Neutrophil (primary cell): ENCODE results near the gene MYL12A.
A peak's percentile ranks its signal among the peaks of the same experiment; 100 is the strongest.

Source experiments
- H3K27ac ChIP-seq: fragments of 200-600 bp; sonication (generic); 2 replicates; pipeline ENCODE4 v1.5.1; 2016; ENCODE audit warnings: mild to moderate bottlenecking, moderate library complexity
- H3K27me3 ChIP-seq: fragments of 200-600 bp; sonication (generic); 2 replicates; pipeline ENCODE4 v1.6.0; 2016; ENCODE audit warnings: mild to moderate bottlenecking
- H3K36me3 ChIP-seq: fragments of 200-600 bp; sonication (generic); 2 replicates; pipeline ENCODE4 v1.5.1; 2017
- H3K4me1 ChIP-seq, 2 experiments: fragments of 200-600 bp in 1 of 2; sonication (generic) in 1 of 2; 1 replicate in 1 of 2; 2 replicates in 1 of 2; pipeline versions ENCODE4 v1.5.1 to v1.6.1; 2013 to 2016; ENCODE audit warnings: low read depth in 1 of 2, low read length in 1 of 2, mild to moderate bottlenecking in 1 of 2, moderate library complexity in 1 of 2; ENCODE audit not compliant: control insufficient read depth in 1 of 2, insufficient read depth in 1 of 2
- H3K4me3 ChIP-seq, 2 experiments: fragments of 200-600 bp in 1 of 2; sonication (generic) in 1 of 2; 1 replicate in 1 of 2; 2 replicates in 1 of 2; pipeline ENCODE4 v1.5.1; 2013 to 2016; ENCODE audit warnings: low read depth in 1 of 2, low read length in 1 of 2, mild to moderate bottlenecking in 1 of 2, moderate library complexity in 1 of 2
- H3K9me3 ChIP-seq: fragments of 200-600 bp; sonication (generic); 2 replicates; pipeline ENCODE4 v1.5.1; 2016
- TF ChIP-seq, protein P1 (sequence below): fragments of 200-600 bp; sonication (generic); IDR thresholded peaks from 2 replicates; pipeline ENCODE4 v1.5.1; 2016; ENCODE audit warnings: antibody characterized with exemption

The MYL12A gene

DNA sequence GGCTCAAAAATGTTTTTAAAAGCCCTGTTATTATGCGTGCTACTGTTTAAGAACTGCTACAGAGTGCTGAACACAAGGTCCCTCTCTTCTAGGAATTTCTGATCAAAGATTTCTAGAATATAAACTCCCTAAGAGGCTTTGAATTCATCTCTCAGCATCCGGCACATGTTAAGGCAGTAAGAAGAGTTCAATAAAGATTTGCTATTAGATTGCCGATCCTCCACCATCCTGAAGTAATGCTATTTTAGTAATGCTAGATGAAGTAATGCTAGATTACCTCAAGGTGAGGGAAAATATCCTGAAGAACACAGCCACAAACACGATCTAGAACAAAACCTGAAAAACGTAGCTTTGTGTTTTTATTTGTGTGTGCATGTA lies 13.4 kb downstream of the MYL12A start:
- Histone ChIP-seq H3K27me3 (no peaks in the 10 kb centered on the region), H3K27ac (peak overlapping the region; percentile 98), H3K4me1 (peaks cover 47 to 48% of the 10 kb centered on the region in 2 experiments), H3K4me3 (peak overlapping the region; percentile 90 to 97), H3K9me3 (no peaks in the 10 kb centered on the region), H3K36me3 (peaks cover 31% of the 10 kb centered on the region)
- TF ChIP-seq, protein P1, sequence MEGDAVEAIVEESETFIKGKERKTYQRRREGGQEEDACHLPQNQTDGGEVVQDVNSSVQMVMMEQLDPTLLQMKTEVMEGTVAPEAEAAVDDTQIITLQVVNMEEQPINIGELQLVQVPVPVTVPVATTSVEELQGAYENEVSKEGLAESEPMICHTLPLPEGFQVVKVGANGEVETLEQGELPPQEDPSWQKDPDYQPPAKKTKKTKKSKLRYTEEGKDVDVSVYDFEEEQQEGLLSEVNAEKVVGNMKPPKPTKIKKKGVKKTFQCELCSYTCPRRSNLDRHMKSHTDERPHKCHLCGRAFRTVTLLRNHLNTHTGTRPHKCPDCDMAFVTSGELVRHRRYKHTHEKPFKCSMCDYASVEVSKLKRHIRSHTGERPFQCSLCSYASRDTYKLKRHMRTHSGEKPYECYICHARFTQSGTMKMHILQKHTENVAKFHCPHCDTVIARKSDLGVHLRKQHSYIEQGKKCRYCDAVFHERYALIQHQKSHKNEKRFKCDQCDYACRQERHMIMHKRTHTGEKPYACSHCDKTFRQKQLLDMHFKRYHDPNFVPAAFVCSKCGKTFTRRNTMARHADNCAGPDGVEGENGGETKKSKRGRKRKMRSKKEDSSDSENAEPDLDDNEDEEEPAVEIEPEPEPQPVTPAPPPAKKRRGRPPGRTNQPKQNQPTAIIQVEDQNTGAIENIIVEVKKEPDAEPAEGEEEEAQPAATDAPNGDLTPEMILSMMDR, result no peak

DNA sequence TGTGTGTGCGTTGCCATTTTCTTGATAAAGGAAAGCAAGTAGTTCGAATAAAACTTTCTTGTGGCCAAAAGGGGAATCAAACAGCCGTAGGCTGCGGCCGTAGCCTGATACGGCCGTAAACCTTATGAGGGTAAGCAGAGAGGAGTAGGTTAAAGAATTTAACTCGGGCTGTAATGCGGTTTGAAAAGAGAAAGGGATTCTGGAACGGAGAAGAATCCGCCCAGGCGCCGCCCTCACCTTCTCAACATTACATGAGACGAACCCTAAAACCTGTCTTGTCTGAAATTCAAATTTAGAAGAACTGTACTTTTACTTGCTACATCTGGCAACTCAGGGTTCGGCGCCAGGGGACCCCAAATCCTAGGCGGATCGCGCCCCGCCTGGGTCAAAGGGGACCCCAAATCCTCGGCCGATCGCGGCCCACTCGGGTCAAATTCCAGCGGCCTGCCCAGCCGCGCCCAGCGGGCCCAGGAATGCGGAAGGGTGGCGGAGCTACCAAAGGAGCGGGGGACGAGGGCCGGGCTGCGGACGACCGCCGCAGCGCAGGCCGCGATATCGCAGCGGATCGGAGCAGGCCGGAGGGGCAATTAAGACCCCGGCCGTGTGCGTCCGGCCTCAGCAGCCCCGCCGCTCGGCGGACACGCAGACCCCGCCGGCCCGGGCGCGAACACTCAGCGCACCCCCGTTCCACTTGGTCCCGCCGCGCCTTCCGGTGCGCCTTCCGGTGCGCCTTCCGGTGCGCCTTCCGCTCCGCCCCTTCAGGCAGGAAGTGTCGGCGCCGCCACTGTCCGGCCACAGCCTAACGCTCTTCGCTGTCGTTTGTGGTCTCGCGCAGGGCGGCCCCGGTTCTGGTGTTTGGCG lies 14.0 kb downstream of the MYL12A start, which contains the start of gene MYL12B:
MYL12B (plus strand) TSS at position 761 of the 861 bp plus-strand sequence. CDS start 10,766 bp downstream, outside the sequence.
- H3K4me3 ChIP-seq, result peak within 1 kb of the TSS; percentile 90 to 97
- H3K36me3 ChIP-seq, result peaks cover 24% of the 10 kb centered on the region
- no peaks in the 10 kb centered on the region for H3K9me3 ChIP-seq
- peaks cover 53 to 54% of the 10 kb centered on the region in 2 experiments for H3K4me1 ChIP-seq
- TF ChIP-seq, protein P1, result peak; percentile 45
- H3K27me3 ChIP-seq, result no peaks in the 10 kb centered on the region
- H3K27ac ChIP-seq, result peak within 1 kb of the TSS; percentile 98

DNA sequence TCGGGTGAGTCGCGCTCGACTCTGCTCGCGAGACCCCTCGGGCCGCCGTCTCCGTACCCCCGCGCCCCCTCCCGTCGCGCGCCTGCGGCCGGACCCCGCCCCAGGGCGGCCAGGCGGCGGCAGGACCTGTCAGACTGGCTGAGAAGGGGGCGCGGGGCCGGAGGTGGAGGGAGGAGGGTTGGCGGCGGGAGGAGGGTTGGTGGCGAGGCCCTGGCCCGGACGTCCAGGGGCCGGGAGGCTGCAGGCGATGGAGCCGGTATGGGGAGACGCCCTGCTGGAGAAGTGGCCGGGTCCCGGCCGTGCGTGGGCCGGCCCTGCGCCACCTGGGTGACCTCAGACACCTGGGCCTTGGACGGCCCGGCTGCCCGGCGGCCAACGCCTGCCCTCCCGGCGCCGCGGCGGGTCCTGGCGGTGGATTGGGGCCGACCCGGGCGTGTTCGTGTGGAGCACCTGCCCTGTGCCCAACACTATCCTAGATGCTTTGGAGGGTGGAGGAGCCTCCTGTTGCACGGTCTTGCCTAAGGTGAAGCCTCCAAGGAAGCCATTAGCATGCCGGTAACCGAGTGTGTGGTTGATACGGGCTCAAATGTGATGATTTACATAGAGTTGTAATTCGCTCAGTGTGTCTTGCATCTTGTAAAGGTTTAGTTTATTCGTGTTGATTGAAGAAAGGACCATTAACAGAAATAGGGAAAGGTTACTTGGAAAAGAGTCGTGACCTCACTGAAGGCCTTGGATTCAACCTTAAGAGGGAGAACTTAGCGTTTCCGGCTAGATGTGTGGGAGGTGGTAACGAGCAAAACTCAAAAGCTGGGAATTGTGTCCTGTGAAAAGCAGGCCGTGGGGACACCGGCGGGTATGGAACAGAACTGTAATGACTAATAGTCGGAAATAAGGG lies 14.9 kb downstream of the MYL12A start:
- Histone ChIP-seq H3K9me3 (no peaks in the 10 kb centered on the region), H3K4me3 (peak overlapping the region; percentile 90 to 97), H3K27me3 (no peaks in the 10 kb centered on the region), H3K27ac (peak overlapping the region; percentile 98), H3K4me1 (peaks cover 62 to 63% of the 10 kb centered on the region in 2 experiments), H3K36me3 (peaks cover 16% of the 10 kb centered on the region)
- TF ChIP-seq, protein P1, result no peak

DNA sequence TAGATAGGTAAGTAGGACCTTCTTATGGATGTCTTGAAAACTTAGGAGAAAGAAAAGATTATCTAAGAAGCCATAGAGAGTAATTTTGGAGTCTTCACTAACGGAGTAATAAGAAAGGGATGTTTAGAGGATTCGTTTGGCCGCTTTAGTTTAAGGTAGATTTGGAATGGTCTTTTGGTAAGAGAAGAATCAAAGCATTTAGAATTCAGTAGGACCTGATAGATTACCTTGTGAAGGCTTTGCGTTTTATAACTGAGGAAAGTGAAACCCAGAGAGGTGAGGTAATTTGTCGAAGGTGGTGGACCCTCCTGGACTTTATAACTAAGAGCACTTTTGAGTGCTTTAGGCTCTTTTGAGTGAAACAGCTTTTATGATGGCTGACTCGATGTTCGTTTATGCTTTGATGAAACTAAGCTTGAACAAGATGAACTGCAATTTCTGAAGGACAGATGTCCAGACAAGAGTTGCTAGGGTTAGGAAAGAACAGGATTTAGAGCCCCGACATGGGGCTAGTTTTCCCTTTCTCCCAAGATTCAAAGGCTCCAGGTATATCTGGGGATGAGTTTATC lies 15.6 kb downstream of the MYL12A start:
- peaks cover 70 to 71% of the 10 kb centered on the region in 2 experiments for H3K4me1 ChIP-seq
- H3K9me3 ChIP-seq, result no peaks in the 10 kb centered on the region
- H3K36me3 ChIP-seq, result peaks cover 8% of the 10 kb centered on the region
- H3K27me3 ChIP-seq, result no peaks in the 10 kb centered on the region
- H3K27ac ChIP-seq, result peak overlapping the region; percentile 98
- peak overlapping the region; percentile 90 to 97 for H3K4me3 ChIP-seq
- TF ChIP-seq, protein P1, result no peak

DNA sequence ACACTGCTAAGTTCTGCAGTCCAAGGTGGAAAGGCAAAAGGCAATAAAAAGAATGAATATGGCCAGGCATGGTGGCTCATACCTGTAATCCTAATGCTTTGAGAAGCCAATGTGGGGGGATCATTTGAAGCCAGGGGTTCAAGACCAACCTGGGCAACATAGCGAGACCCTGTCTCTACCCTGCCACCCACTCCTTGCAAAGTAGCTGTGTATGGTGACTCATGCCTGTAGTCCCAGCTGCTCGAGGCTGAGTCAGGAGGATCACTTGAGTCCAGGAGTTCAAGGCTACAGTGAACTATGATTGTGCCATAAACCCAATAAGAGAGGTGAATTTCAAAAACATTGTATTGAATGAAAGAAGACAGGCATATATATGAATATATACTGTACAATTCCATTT lies 16.8 kb downstream of the MYL12A start:
- no peaks in the 10 kb centered on the region for H3K36me3 ChIP-seq
- peak overlapping the region; percentile 98 for H3K27ac ChIP-seq
- peaks cover 81 to 82% of the 10 kb centered on the region in 2 experiments for H3K4me1 ChIP-seq
- TF ChIP-seq, protein P1, result no peak
- H3K9me3 ChIP-seq, result no peaks in the 10 kb centered on the region
- H3K4me3 ChIP-seq, result no peak overlapping the region
- no peaks in the 10 kb centered on the region for H3K27me3 ChIP-seq
